ENCODE results near the gene SH3PXD2B.

SH3PXD2B gene

DNA sequence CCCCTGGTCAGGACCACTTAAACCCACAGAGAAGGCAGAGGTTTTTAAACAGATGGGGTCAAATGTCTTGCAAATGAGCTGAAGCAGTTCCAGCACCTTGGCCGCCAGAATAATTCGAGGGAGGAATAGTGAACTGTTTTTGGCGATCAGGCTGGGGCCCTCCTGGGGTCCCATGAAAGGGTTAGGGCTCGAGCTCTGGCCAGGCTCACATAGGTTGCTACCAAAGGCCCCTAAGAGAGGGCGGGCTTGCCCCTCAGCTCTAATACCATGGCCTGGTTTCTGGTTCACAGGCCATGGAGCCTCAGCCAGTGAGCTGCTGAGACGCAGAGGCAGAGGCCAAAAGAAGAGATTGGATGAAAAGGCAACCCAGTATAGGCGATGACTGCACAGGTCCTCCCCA lies 96.0 kb downstream of the SH3PXD2B start:
- Histone ChIP-seq H3K79me1 (ENCODE audit: low read length) (no peaks in the 10 kb centered on the region), H3K79me2 (ENCODE audit: control insufficient read depth, insufficient read depth, low read length, poor library complexity) (no peaks in the 10 kb centered on the region)
- no CpG with 5 or more reads among the region's 7 CpGs for WGBS (ENCODE audit: extremely low coverage, insufficient coverage, insufficient read length)

DNA sequence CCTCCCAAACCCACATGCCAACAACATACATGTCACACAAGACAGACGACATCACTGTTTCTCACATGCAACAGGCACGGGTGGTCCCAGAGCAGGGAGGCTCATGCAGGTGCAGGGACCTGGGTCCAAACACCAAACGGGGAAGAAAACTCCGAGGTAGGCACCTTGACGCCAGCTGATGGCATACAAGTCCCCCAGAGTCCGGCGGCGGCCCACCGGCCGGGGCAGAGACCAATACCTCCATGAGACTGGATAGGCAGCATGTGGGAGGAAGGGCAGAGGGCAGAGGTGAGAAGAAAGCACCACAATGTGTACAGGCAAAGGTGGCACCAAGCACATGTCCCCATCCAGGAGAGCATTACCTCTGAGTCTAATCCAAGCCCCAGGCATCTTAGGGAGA lies 97.8 kb downstream of the SH3PXD2B start:
- H2BK5ac ChIP-seq (ENCODE audit: low read depth, low read length, poor library complexity): no peak overlapping the region
- H3K18ac ChIP-seq (ENCODE audit: low read length): no peak overlapping the region
- H4K12ac ChIP-seq (ENCODE audit: low read depth, low read length): no peak overlapping the region
- no peaks in the 10 kb centered on the region for H3K27me3 ChIP-seq (ENCODE audit: insufficient read depth, low read length)
- H3K9me3 ChIP-seq (ENCODE audit: insufficient read depth, low read depth, low read length): peaks cover 2% of the 10 kb centered on the region
- no peak overlapping the region for H3K9ac ChIP-seq (ENCODE audit: low read length)
- no peak overlapping the region for H3K4ac ChIP-seq (ENCODE audit: low read depth, low read length)
- no peak overlapping the region for H3K23ac ChIP-seq (ENCODE audit: low read length)
- H3K79me2 ChIP-seq (ENCODE audit: control insufficient read depth, insufficient read depth, low read length, poor library complexity): no peaks in the 10 kb centered on the region
- no peak overlapping the region for H2AK5ac ChIP-seq (ENCODE audit: low read length)
- no peak overlapping the region for H3K4me2 ChIP-seq (ENCODE audit: low read length)
- no CpG with 5 or more reads among the region's 10 CpGs for WGBS (ENCODE audit: extremely low coverage, insufficient coverage, insufficient read length)
- no peak overlapping the region for H2AFZ ChIP-seq (ENCODE audit: insufficient read depth, low read length, poor library complexity)
- peaks cover 56 to 73% of the 10 kb centered on the region in 2 experiments for H3K36me3 ChIP-seq (ENCODE audit: control insufficient read depth in 1 of 2, insufficient read depth in 2 of 2, low read length in 2 of 2)
- H2BK120ac ChIP-seq (ENCODE audit: insufficient read depth, low read length, poor library complexity): no peak overlapping the region
- no peak overlapping the region for H2BK12ac ChIP-seq (ENCODE audit: low read length)
- no peaks in the 10 kb centered on the region for H3K79me1 ChIP-seq (ENCODE audit: low read length)
- H3K27ac ChIP-seq (ENCODE audit: low read depth, low read length): no peak overlapping the region
- no peak overlapping the region for H3K14ac ChIP-seq (ENCODE audit: low read length)
- H4K91ac ChIP-seq (ENCODE audit: low read depth, low read length): no peak overlapping the region
- no peak overlapping the region for H3K4me3 ChIP-seq (ENCODE audit: low read depth, low read length)
- H3K4me1 ChIP-seq (ENCODE audit: control insufficient read depth in 1 of 2, insufficient read depth in 2 of 2, low read length in 2 of 2): peaks cover 2 to 10% of the 10 kb centered on the region in 2 experiments
- no peak for DNase-seq
- no peak overlapping the region for H4K8ac ChIP-seq (ENCODE audit: low read depth, low read length)

More for the DNA sequence above, 96.0 kb downstream of the SH3PXD2B start:
- no peak for DNase-seq
- H3K4me1 ChIP-seq (ENCODE audit: control insufficient read depth in 1 of 2, insufficient read depth in 2 of 2, low read length in 2 of 2): peaks cover 2 to 5% of the 10 kb centered on the region in 2 experiments
- H4K91ac ChIP-seq (ENCODE audit: low read depth, low read length): no peak overlapping the region
- H3K27ac ChIP-seq (ENCODE audit: low read depth, low read length): no peak overlapping the region
- no peak overlapping the region for H3K4me2 ChIP-seq (ENCODE audit: low read length)
- no peak overlapping the region for H3K23ac ChIP-seq (ENCODE audit: low read length)
- no peak overlapping the region for H3K9ac ChIP-seq (ENCODE audit: low read length)
- no peak overlapping the region for H4K12ac ChIP-seq (ENCODE audit: low read depth, low read length)
- H2BK120ac ChIP-seq (ENCODE audit: insufficient read depth, low read length, poor library complexity): no peak overlapping the region
- peaks cover 2% of the 10 kb centered on the region for H3K9me3 ChIP-seq (ENCODE audit: insufficient read depth, low read depth, low read length)
- H3K18ac ChIP-seq (ENCODE audit: low read length): no peak overlapping the region
- H3K14ac ChIP-seq (ENCODE audit: low read length): no peak overlapping the region
- peaks cover 53 to 74% of the 10 kb centered on the region in 2 experiments for H3K36me3 ChIP-seq (ENCODE audit: control insufficient read depth in 1 of 2, insufficient read depth in 2 of 2, low read length in 2 of 2)
- no peak overlapping the region for H3K4me3 ChIP-seq (ENCODE audit: low read depth, low read length)
- H2BK5ac ChIP-seq (ENCODE audit: low read depth, low read length, poor library complexity): no peak overlapping the region
- no peak overlapping the region for H2BK12ac ChIP-seq (ENCODE audit: low read length)
- no peak overlapping the region for H4K8ac ChIP-seq (ENCODE audit: low read depth, low read length)
- H2AK5ac ChIP-seq (ENCODE audit: low read length): no peak overlapping the region
- no peak overlapping the region for H3K4ac ChIP-seq (ENCODE audit: low read depth, low read length)
- H3K27me3 ChIP-seq (ENCODE audit: insufficient read depth, low read length): no peaks in the 10 kb centered on the region
- no peak overlapping the region for H2AFZ ChIP-seq (ENCODE audit: insufficient read depth, low read length, poor library complexity)

DNA sequence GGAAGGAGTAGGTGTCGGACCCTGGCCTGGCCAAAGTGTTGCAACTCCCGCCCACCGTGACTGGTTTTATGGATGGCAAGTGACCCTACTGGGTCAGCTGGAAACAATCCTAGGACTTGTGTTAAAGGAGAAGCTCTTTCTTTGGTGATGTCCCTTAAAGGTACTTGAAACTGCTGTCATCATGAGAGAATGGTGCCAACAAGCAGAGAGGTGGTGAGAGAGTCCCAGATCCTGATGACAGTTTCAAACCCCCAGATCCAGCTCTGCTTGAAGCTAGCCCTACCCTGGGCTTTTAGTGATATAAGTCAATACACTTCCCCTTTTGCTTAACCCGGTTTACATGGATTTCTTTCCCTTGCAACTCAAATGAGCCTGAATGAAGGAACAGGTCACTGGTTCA lies 98.3 kb downstream of the SH3PXD2B start:
- peaks cover 2% of the 10 kb centered on the region for H3K9me3 ChIP-seq (ENCODE audit: insufficient read depth, low read depth, low read length)
- no peak overlapping the region for H2AK5ac ChIP-seq (ENCODE audit: low read length)

DNA sequence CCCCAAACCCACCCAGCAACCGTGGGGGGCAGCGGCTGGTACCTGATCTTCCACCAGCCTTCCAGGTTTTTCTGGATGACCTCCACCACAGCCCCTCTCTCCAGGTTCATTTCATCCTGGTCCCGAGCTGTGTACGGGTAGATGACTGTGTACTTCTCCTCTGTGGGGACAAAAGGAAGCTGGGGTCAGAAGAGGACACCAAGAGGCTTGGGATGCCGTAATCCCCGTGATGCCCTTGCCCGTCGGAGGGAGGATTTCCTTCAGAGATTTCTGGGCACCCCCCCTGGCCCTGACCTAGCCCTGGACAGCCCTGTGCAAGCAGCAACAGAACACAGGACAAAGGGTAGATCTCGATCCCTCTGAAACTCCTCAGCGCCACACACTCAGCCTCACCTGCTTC lies 100.5 kb downstream of the SH3PXD2B start:
- no peak for DNase-seq
- Histone ChIP-seq H3K4me2 (ENCODE audit: low read length) (no peak overlapping the region), H3K9ac (ENCODE audit: low read length) (no peak overlapping the region), H3K4me3 (ENCODE audit: low read depth, low read length) (no peak overlapping the region), H3K79me1 (ENCODE audit: low read length) (no peaks in the 10 kb centered on the region), H4K91ac (ENCODE audit: low read depth, low read length) (peak overlapping the region; percentile 10), H3K23ac (ENCODE audit: low read length) (no peak overlapping the region), H2AK5ac (ENCODE audit: low read length) (no peak overlapping the region), H3K14ac (ENCODE audit: low read length) (no peak overlapping the region), H3K4me1 (ENCODE audit: control insufficient read depth in 1 of 2, insufficient read depth in 2 of 2, low read length in 2 of 2) (peaks cover 2 to 10% of the 10 kb centered on the region in 2 experiments), H2BK5ac (ENCODE audit: low read depth, low read length, poor library complexity) (no peak overlapping the region), H3K79me2 (ENCODE audit: control insufficient read depth, insufficient read depth, low read length, poor library complexity) (no peaks in the 10 kb centered on the region), H3K27ac (ENCODE audit: low read depth, low read length) (peak overlapping the region; percentile 15), H4K12ac (ENCODE audit: low read depth, low read length) (no peak overlapping the region), H3K4ac (ENCODE audit: low read depth, low read length) (no peak overlapping the region), H3K27me3 (ENCODE audit: insufficient read depth, low read length) (no peaks in the 10 kb centered on the region), H4K8ac (ENCODE audit: low read depth, low read length) (no peak overlapping the region), H2BK120ac (ENCODE audit: insufficient read depth, low read length, poor library complexity) (no peak overlapping the region), H2BK12ac (ENCODE audit: low read length) (no peak overlapping the region), H3K18ac (ENCODE audit: low read length) (no peak overlapping the region), H3K36me3 (ENCODE audit: control insufficient read depth in 1 of 2, insufficient read depth in 2 of 2, low read length in 2 of 2) (peaks cover 70 to 82% of the 10 kb centered on the region in 2 experiments), H2AFZ (ENCODE audit: insufficient read depth, low read length, poor library complexity) (no peak overlapping the region), H3K9me3 (ENCODE audit: insufficient read depth, low read depth, low read length) (peaks cover 2% of the 10 kb centered on the region)
- WGBS (ENCODE audit: extremely low coverage, insufficient coverage, insufficient read length): no CpG with 5 or more reads among the region's 10 CpGs

More for the DNA sequence above, 98.3 kb downstream of the SH3PXD2B start:
- Histone ChIP-seq H2BK5ac (ENCODE audit: low read depth, low read length, poor library complexity) (no peak overlapping the region), H2AFZ (ENCODE audit: insufficient read depth, low read length, poor library complexity) (no peak overlapping the region), H3K14ac (ENCODE audit: low read length) (no peak overlapping the region), H2BK120ac (ENCODE audit: insufficient read depth, low read length, poor library complexity) (no peak overlapping the region), H3K9ac (ENCODE audit: low read length) (no peak overlapping the region), H4K91ac (ENCODE audit: low read depth, low read length) (no peak overlapping the region), H3K79me2 (ENCODE audit: control insufficient read depth, insufficient read depth, low read length, poor library complexity) (no peaks in the 10 kb centered on the region), H3K4me3 (ENCODE audit: low read depth, low read length) (no peak overlapping the region), H4K12ac (ENCODE audit: low read depth, low read length) (no peak overlapping the region), H3K23ac (ENCODE audit: low read length) (no peak overlapping the region), H3K27me3 (ENCODE audit: insufficient read depth, low read length) (no peaks in the 10 kb centered on the region), H3K27ac (ENCODE audit: low read depth, low read length) (no peak overlapping the region), H3K79me1 (ENCODE audit: low read length) (no peaks in the 10 kb centered on the region), H3K36me3 (ENCODE audit: control insufficient read depth in 1 of 2, insufficient read depth in 2 of 2, low read length in 2 of 2) (peaks cover 57 to 75% of the 10 kb centered on the region in 2 experiments), H4K8ac (ENCODE audit: low read depth, low read length) (no peak overlapping the region), H3K18ac (ENCODE audit: low read length) (no peak overlapping the region), H3K4ac (ENCODE audit: low read depth, low read length) (no peak overlapping the region), H2BK12ac (ENCODE audit: low read length) (no peak overlapping the region), H3K4me1 (ENCODE audit: control insufficient read depth in 1 of 2, insufficient read depth in 2 of 2, low read length in 2 of 2) (peaks cover 2 to 10% of the 10 kb centered on the region in 2 experiments), H3K4me2 (ENCODE audit: low read length) (no peak overlapping the region)
- DNase-seq: no peak
- no CpG with 5 or more reads among the region's 4 CpGs for WGBS (ENCODE audit: extremely low coverage, insufficient coverage, insufficient read length)
